NCI-H446 treated with DMSO at 0.1 percent for 48 hours (cell line): ENCODE data around the gene CCDC102B.

Experiments
- DNase-seq: peaks from one replicate; lab custom pipeline; 2025; lab: John Stamatoyannopoulos, UW

Gene CCDC102B

GRCh38 chr18:69088973-69089372 is 291.1 kb downstream of the CCDC102B start:
- no peak for DNase-seq

- no peak for DNase-seq
Measured at GRCh38 chr18:69097349-69097748, 299.5 kb downstream of the CCDC102B start.

DNA sequence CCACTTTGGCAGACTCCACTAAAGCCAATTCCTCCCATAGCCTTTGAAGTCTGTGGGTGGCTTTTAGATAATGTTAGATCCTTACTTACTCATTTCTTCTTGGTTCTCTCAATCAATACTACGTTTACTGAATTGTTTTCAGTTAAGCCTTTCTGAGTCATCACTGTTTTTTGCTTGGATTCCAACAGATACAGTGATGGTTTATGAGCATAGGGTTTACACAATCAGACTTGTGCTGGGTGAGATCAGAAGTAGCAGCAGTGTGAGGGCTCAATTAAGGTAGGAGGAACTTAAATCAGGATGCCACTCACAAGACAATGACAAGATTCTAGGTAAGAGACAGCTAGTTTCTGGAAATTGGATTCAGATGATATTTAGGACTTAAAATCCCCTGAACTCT is 305.1 kb downstream of the CCDC102B start:
- no peak for DNase-seq
